HEK293 (cell line): ENCODE measurements around the gene PHYKPL.

Experiments
- CTCF ChIA-PET: fragments of 350-600 bp; formaldehyde crosslinking; extraction: SDS; loops from one replicate; lab custom pipeline; 2021; ENCODE audit warnings: antibody characterized with exemption; lab: Yijun Ruan, JAX
- POLR2A ChIA-PET: fragments of 300-600 bp; formaldehyde crosslinking; extraction: SDS; loops from one replicate; lab custom pipeline; 2020; ENCODE audit warnings: antibody characterized with exemption, inconsistent platforms; lab: Yijun Ruan, JAX
- H3K27ac ChIP-seq: fragments of 200-500 bp; sonication (Bioruptor generic); 2 replicates; pipeline ENCODE4 v1.5.1; 2014; ENCODE audit warnings: low read depth, low read length, control low read depth, inconsistent platforms; ENCODE audit errors: extremely low read depth
- H3K36me3 ChIP-seq, 2 experiments: fragments of 200-500 bp in 1 of 2; sonication (Bioruptor generic) in 1 of 2; 1 replicate in 1 of 2; 2 replicates in 1 of 2; pipeline ENCODE4 v1.5.1; 2014 to 2017; ENCODE audit warnings: inconsistent platforms in 2 of 2, low read length in 2 of 2; ENCODE audit not compliant: control insufficient read depth in 2 of 2, insufficient read depth in 1 of 2
- H3K4me1 ChIP-seq: fragments of 200-500 bp; sonication (Bioruptor generic); 2 replicates; pipeline ENCODE4 v1.5.1; 2014; ENCODE audit warnings: mild to moderate bottlenecking, low read length, inconsistent platforms; ENCODE audit not compliant: control insufficient read depth, insufficient read depth
- H3K4me3 ChIP-seq: 2 replicates; pipeline ENCODE4 v1.5.1; 2011; ENCODE audit warnings: low read depth, mild to moderate bottlenecking, control low read depth, low read length, moderate library complexity
- H3K9me3 ChIP-seq: fragments of 200-500 bp; sonication (Bioruptor generic); 2 replicates; pipeline ENCODE4 v1.5.1; 2014; ENCODE audit warnings: low read depth, low read length, inconsistent platforms; ENCODE audit not compliant: control insufficient read depth, insufficient read depth
- GFI1B ChIP-seq: fragments of 450-650 bp; formaldehyde crosslinking; IDR thresholded peaks from 2 replicates; pipeline ENCODE4 v1.5.1; 2016; ENCODE audit warnings: missing biosample characterization, missing genetic modification characterization
- HIC1 ChIP-seq: fragments of 450-650 bp; formaldehyde crosslinking; IDR thresholded peaks from 2 replicates; pipeline ENCODE4 v1.5.1; 2016; ENCODE audit warnings: missing biosample characterization, missing genetic modification characterization
- PRDM1 ChIP-seq: fragments of 450-650 bp; formaldehyde crosslinking; IDR thresholded peaks from 2 replicates; pipeline ENCODE4; 2016; ENCODE audit warnings: missing biosample characterization, missing genetic modification characterization
- REPIN1 ChIP-seq: fragments of 450-650 bp; formaldehyde crosslinking; IDR thresholded peaks from 2 replicates; pipeline ENCODE4 v1.5.1; 2017; ENCODE audit warnings: missing biosample characterization, missing genetic modification characterization, low read depth
- SCRT1 ChIP-seq: fragments of 450-650 bp; formaldehyde crosslinking; IDR thresholded peaks from 2 replicates; pipeline ENCODE4 v1.5.1; 2016; ENCODE audit warnings: missing biosample characterization, missing genetic modification characterization, borderline replicate concordance
- ZBTB21 ChIP-seq: fragments of 450-650 bp; formaldehyde crosslinking; IDR thresholded peaks from 2 replicates; pipeline ENCODE4 v1.5.1; 2017; ENCODE audit warnings: missing biosample characterization, missing genetic modification characterization
- ZEB2 ChIP-seq: fragments of 450-650 bp; formaldehyde crosslinking; IDR thresholded peaks from 2 replicates; pipeline ENCODE4 v1.5.1; 2016; ENCODE audit warnings: missing biosample characterization, missing genetic modification characterization
- ZNF114 ChIP-seq: fragments of 450-650 bp; formaldehyde crosslinking; IDR thresholded peaks from 2 replicates; pipeline ENCODE4 v1.5.0; 2017; ENCODE audit warnings: missing biosample characterization, missing genetic modification characterization
- ZNF146 ChIP-seq: fragments of 450-650 bp; formaldehyde crosslinking; IDR thresholded peaks from 2 replicates; pipeline ENCODE4 v1.5.1; 2016; ENCODE audit warnings: missing biosample characterization, missing genetic modification characterization
- ZNF155 ChIP-seq: fragments of 450-650 bp; formaldehyde crosslinking; IDR thresholded peaks from 2 replicates; pipeline ENCODE4 v1.5.1; 2016; ENCODE audit warnings: missing biosample characterization, missing genetic modification characterization
- ZNF157 ChIP-seq: fragments of 450-650 bp; formaldehyde crosslinking; IDR thresholded peaks from 2 replicates; pipeline ENCODE4 v1.5.1; 2016; ENCODE audit warnings: missing biosample characterization, missing genetic modification characterization
- ZNF19 ChIP-seq: fragments of 450-650 bp; formaldehyde crosslinking; IDR thresholded peaks from 2 replicates; pipeline ENCODE4; 2016; ENCODE audit warnings: missing biosample characterization, missing genetic modification characterization, low read depth
- ZNF248 ChIP-seq: fragments of 450-650 bp; formaldehyde crosslinking; IDR thresholded peaks from 2 replicates; pipeline ENCODE4 v1.5.1; 2017; ENCODE audit warnings: missing biosample characterization, missing genetic modification characterization
- ZNF280D ChIP-seq: fragments of 450-650 bp; formaldehyde crosslinking; IDR thresholded peaks from 2 replicates; pipeline ENCODE4 v1.5.1; 2016; ENCODE audit warnings: missing biosample characterization, missing genetic modification characterization
- ZNF302 ChIP-seq: fragments of 450-650 bp; formaldehyde crosslinking; IDR thresholded peaks from 2 replicates; pipeline ENCODE4 v1.5.1; 2016; ENCODE audit warnings: missing biosample characterization, missing genetic modification characterization, low read depth
- ZNF341 ChIP-seq: fragments of 450-650 bp; formaldehyde crosslinking; IDR thresholded peaks from 2 replicates; pipeline ENCODE4; 2016; ENCODE audit warnings: low read depth, missing biosample characterization, missing genetic modification characterization
- ZNF48 ChIP-seq: fragments of 450-650 bp; formaldehyde crosslinking; IDR thresholded peaks from 2 replicates; pipeline ENCODE4 v1.5.1; 2016; ENCODE audit warnings: missing biosample characterization, missing genetic modification characterization
- ZNF510 ChIP-seq: fragments of 450-650 bp; formaldehyde crosslinking; IDR thresholded peaks from 2 replicates; pipeline ENCODE4 v1.5.1; 2018; ENCODE audit warnings: mild to moderate bottlenecking, missing genetic modification characterization, missing biosample characterization; ENCODE audit not compliant: insufficient replicate concordance
- ZNF530 ChIP-seq: fragments of 450-650 bp; formaldehyde crosslinking; IDR thresholded peaks from 2 replicates; pipeline ENCODE4 v1.5.1; 2016; ENCODE audit warnings: low read depth, missing biosample characterization, missing genetic modification characterization
- ZNF544 ChIP-seq: fragments of 450-650 bp; formaldehyde crosslinking; IDR thresholded peaks from 2 replicates; pipeline ENCODE4 v1.5.0; 2017; ENCODE audit warnings: missing biosample characterization, missing genetic modification characterization
- ZNF549 ChIP-seq: fragments of 450-650 bp; IDR thresholded peaks from 2 replicates; pipeline ENCODE4 v1.5.1; 2018; ENCODE audit warnings: missing biosample characterization, missing genetic modification characterization, mild to moderate bottlenecking, inconsistent platforms, moderate library complexity
- ZNF645 ChIP-seq: fragments of 450-650 bp; formaldehyde crosslinking; IDR thresholded peaks from 2 replicates; pipeline ENCODE4; 2016; ENCODE audit warnings: missing biosample characterization, missing genetic modification characterization
- TF ChIP-seq, protein P1 (sequence below): fragments of 450-650 bp; formaldehyde crosslinking; IDR thresholded peaks from 2 replicates; pipeline ENCODE4 v1.5.1; 2017; ENCODE audit warnings: missing biosample characterization, missing genetic modification characterization
- TF ChIP-seq, protein P2 (sequence below): fragments of 450-650 bp; formaldehyde crosslinking; IDR thresholded peaks from 2 replicates; pipeline ENCODE4 v1.5.1; 2016; ENCODE audit warnings: missing biosample characterization, missing genetic modification characterization

The PHYKPL gene

DNA sequence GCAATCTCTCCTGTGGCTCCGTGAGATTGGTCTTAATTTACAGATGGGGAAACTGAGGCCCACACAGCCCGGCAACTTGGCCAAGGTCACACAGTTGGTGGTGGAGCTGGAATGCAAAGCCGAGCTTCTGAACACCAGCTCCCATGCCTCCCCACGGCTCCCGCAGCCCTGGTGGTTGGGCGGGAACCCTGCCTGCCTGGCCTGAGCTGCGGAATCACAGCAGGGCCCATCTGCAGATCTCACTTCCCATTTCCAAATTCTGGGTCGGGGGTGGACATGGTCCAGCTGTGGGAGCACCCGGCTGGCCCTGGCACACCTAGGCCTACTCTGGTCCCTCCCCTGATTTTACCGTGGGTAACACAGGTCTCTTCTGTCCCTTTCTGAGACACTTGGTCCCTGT, 35.3 kb upstream of the PHYKPL start (continued):
- TF ChIP-seq HIC1 (tag by site-specific recombination) (no peak), ZNF19 (no peak), ZNF280D (tag by site-specific recombination) (no peak), ZNF48 (tag by site-specific recombination) (no peak), ZNF645 (tag by site-specific recombination) (no peak), PRDM1 (no peak), ZNF549 (tag by site-specific recombination) (no peak)

GRCh38 chr5:178267245-178267644, 34.6 kb upstream of the PHYKPL start:
- no peak overlapping the region for H3K4me3 ChIP-seq
- no peak overlapping the region for H3K27ac ChIP-seq
- ChIA-PET CTCF (no interaction called here), POLR2A (interaction anchor here (0.5 kb wide), 1 partner anchor 31 kb away, joined by 4 read pairs; no protein-coding TSS in a partner anchor)
- no peaks in the 10 kb centered on the region for H3K36me3 ChIP-seq
- TF ChIP-seq REPIN1 (no peak), ZNF544 (tag by site-specific recombination) (no peak), ZEB2 (no peak)
- no peaks in the 10 kb centered on the region for H3K4me1 ChIP-seq
- H3K9me3 ChIP-seq, result no peaks in the 10 kb centered on the region

DNA sequence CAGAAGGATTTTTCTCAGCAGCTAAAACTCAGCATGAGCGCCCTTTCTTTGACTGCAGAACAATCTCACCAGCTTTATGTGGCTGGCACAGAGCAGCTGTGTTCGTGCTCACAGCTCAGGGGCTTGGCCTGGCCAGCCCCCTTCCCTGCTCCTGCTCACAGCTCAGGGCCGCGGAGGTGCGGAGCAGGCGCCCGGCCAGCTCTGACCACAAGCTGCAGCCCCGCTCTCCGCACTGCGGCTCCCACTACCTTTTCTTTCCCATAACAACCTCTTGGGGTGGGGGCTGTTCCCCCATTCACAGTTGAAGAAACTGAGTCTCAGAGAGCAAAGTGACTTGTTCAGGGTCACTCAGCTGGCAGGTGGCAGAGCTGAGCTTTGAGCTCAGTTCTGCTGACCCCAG, 34.0 kb upstream of the PHYKPL start:
- Histone ChIP-seq H3K27ac (no peak overlapping the region), H3K4me1 (no peaks in the 10 kb centered on the region), H3K4me3 (no peak overlapping the region), H3K36me3 (no peaks in the 10 kb centered on the region), H3K9me3 (no peaks in the 10 kb centered on the region)
- ChIA-PET CTCF (no interaction called here), POLR2A (no interaction called here)
- TF ChIP-seq GFI1B (tag by site-specific recombination) (no peak), SCRT1 (tag by site-specific recombination) (no peak), ZNF341 (tag by site-specific recombination) (no peak), ZNF146 (tag by site-specific recombination) (no peak), ZNF114 (no peak), ZNF248 (tag by site-specific recombination) (no peak), ZBTB21 (tag by site-specific recombination) (no peak), ZNF155 (no peak), ZNF510 (tag by site-specific recombination) (no peak), ZNF302 (tag by site-specific recombination) (no peak), ZNF530 (tag by site-specific recombination) (no peak), ZNF157 (no peak)
- TF ChIP-seq, protein P1, sequence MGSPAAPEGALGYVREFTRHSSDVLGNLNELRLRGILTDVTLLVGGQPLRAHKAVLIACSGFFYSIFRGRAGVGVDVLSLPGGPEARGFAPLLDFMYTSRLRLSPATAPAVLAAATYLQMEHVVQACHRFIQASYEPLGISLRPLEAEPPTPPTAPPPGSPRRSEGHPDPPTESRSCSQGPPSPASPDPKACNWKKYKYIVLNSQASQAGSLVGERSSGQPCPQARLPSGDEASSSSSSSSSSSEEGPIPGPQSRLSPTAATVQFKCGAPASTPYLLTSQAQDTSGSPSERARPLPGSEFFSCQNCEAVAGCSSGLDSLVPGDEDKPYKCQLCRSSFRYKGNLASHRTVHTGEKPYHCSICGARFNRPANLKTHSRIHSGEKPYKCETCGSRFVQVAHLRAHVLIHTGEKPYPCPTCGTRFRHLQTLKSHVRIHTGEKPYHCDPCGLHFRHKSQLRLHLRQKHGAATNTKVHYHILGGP (tag by site-specific recombination), result no peak
- TF ChIP-seq, protein P2, sequence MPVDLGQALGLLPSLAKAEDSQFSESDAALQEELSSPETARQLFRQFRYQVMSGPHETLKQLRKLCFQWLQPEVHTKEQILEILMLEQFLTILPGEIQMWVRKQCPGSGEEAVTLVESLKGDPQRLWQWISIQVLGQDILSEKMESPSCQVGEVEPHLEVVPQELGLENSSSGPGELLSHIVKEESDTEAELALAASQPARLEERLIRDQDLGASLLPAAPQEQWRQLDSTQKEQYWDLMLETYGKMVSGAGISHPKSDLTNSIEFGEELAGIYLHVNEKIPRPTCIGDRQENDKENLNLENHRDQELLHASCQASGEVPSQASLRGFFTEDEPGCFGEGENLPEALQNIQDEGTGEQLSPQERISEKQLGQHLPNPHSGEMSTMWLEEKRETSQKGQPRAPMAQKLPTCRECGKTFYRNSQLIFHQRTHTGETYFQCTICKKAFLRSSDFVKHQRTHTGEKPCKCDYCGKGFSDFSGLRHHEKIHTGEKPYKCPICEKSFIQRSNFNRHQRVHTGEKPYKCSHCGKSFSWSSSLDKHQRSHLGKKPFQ (tag by site-specific recombination), result no peak
